ENCODE measurements around the gene AAMP. TPM values are rescaled to one million over a fixed set of nuclear protein-coding genes. Genes with fewer than 3 reads are reported as not detected.

The AAMP gene
- total RNA-seq, 4 donors from 2014 or later, result 104 to 169 (median 144) TPM

GRCh38 chr2:218267259-218267658 lies 2.7 kb downstream of the AAMP start:
- no peak for TF ChIP-seq POLR2AphosphoS5 (IDR thresholded peaks at IDR 0.05)
- no peak for TF ChIP-seq CTCF (IDR thresholded peaks at IDR 0.05)
- no peak for TF ChIP-seq POLR2A (IDR thresholded peaks at IDR 0.05; ENCODE audit: low read depth)
- TF ChIP-seq EP300 (IDR thresholded peaks at IDR 0.05), result no peak
- Histone ChIP-seq H3K27ac (replicated peaks in 1 of 4) (no peak overlapping the region), H3K27me3 (no peaks in the 10 kb centered on the region), H3K4me3 (no peak overlapping the region), H3K36me3 (peaks cover 24 to 61% (median 54%) of the 10 kb centered on the region in 4 donors), H3K9me3 (no peaks in the 10 kb centered on the region), H3K4me1 (peaks cover 44 to 64% (median 53%) of the 10 kb centered on the region in 4 donors)
- intact Hi-C loops (cut with DNase I), result no loop called here
- no peak for DNase-seq (ENCODE audit: extremely low spot score)
- 98% methylated on average over 6 of the region's 6 CpGs for WGBS

DNA sequence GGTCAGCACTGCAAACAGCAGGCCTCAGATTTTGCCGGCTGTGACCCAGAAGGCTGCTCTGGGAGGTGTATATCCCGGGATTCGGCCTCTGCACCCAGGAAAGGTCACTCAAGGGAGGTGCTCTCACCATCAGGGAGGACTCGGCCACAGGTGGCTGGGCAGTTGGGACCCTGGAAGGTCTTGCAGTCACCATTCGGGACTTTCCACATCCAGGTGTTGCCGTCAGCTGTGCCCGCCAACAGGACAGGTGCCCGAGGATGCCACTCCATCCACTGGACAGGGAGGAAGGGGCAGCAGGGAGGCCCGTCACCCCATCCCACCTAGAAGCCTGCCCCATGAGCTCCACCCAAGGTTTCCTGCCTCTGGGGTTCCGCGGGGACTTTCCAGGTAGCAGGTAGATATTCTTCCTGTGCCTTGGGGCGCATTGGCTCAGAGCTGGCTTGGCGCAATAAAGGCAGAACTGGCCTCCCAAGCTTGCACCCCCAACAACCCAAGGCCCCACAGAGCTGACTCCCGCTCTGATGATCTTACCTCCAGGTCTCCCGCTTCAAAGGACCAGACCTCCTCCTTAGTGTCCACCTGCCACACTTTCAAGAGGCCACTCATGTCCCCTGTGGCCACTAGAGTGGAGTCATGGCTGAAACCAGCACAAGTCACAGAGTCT lies 3.5 kb downstream of the AAMP start:
- peaks cover 44 to 64% (median 53%) of the 10 kb centered on the region in 4 donors for H3K4me1 ChIP-seq
- peaks cover 24 to 61% (median 54%) of the 10 kb centered on the region in 4 donors for H3K36me3 ChIP-seq
- H3K4me3 ChIP-seq, result no peak overlapping the region
- DNase-seq (ENCODE audit: extremely low spot score), result no peak
- TF ChIP-seq EP300 (IDR thresholded peaks at IDR 0.05), result no peak
- TF ChIP-seq CTCF (IDR thresholded peaks at IDR 0.05), result no peak
- no peak for TF ChIP-seq POLR2A (IDR thresholded peaks at IDR 0.05; ENCODE audit: low read depth)
- TF ChIP-seq POLR2AphosphoS5 (IDR thresholded peaks at IDR 0.05), result no peak
- no peaks in the 10 kb centered on the region for H3K9me3 ChIP-seq
- intact Hi-C loops (cut with DNase I), result no loop called here
- no peak overlapping the region for H3K27ac ChIP-seq (replicated peaks in 1 of 4)
- H3K27me3 ChIP-seq, result no peaks in the 10 kb centered on the region
- WGBS, result 95% methylated on average over 9 of the region's 15 CpGs

GRCh38 chr2:218265626-218266025 lies 4.3 kb downstream of the AAMP start:
- 93% methylated on average over 8 of the region's 8 CpGs for WGBS
- DNase-seq (ENCODE audit: extremely low spot score), result no peak
- Histone ChIP-seq H3K27me3 (no peaks in the 10 kb centered on the region), H3K9me3 (no peaks in the 10 kb centered on the region), H3K4me1 (peaks cover 44 to 64% (median 54%) of the 10 kb centered on the region in 4 donors), H3K4me3 (no peak overlapping the region), H3K36me3 (peaks cover 24 to 61% (median 54%) of the 10 kb centered on the region in 4 donors), H3K27ac (replicated peaks in 1 of 4) (no peak overlapping the region)
- intact Hi-C loops (cut with DNase I), result no loop called here
- TF ChIP-seq EP300 (IDR thresholded peaks at IDR 0.05) (no peak), POLR2A (IDR thresholded peaks at IDR 0.05; ENCODE audit: low read depth) (no peak), CTCF (IDR thresholded peaks at IDR 0.05) (no peak), POLR2AphosphoS5 (IDR thresholded peaks at IDR 0.05) (no peak)

DNA sequence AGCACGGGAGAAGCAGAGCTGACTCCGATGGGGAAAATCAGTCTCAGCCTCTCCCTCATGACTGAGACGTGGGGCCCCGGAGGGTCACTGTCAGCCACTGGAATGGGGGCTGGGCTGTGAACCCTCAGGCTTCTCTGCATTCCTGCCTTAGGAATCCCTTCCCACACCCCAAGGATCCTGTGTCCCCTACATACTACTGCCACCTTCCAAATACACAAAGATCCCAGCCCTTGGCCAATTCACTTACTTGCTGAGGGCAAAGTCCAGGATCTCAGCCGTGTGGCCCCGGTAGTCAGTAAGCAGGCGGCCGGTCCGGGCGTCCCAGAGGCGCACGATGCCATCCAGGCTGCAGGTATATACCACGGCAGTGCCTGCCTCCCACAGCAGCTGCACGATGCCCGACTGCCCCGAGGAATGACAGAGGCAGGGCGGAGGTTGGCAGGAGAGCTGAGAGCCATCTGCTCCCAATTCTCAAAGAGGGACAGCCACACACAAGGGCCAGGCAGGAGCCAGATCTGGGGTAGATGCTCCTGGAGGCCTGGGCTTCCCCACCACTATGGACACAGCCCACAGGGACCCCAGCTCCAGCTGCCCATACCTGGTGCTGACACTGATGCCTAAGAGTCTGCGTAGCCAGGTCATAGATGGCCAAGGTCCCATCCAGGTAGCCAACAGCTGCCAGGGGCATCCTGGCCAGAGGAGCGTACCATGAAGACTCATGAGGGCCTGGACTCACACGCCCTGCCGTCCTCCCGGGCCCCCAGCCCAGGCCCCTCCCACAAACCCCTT lies 5.0 kb downstream of the AAMP start:
- Histone ChIP-seq H3K36me3 (peaks cover 24 to 61% (median 54%) of the 10 kb centered on the region in 4 donors), H3K4me1 (peaks cover 51 to 70% (median 60%) of the 10 kb centered on the region in 4 donors), H3K27ac (replicated peaks in 1 of 4) (no peak overlapping the region), H3K4me3 (no peak overlapping the region), H3K9me3 (no peaks in the 10 kb centered on the region), H3K27me3 (no peaks in the 10 kb centered on the region)
- WGBS, result 90% methylated on average over 17 of the region's 22 CpGs
- no peak for TF ChIP-seq POLR2A (IDR thresholded peaks at IDR 0.05; ENCODE audit: low read depth)
- TF ChIP-seq POLR2AphosphoS5 (IDR thresholded peaks at IDR 0.05), result no peak
- no peak for TF ChIP-seq CTCF (IDR thresholded peaks at IDR 0.05)
- no peak for TF ChIP-seq EP300 (IDR thresholded peaks at IDR 0.05)
- no peak for DNase-seq (ENCODE audit: extremely low spot score)
- intact Hi-C loops (cut with DNase I), result loop anchor here (5.0 kb wide), 1 partner anchor 48 kb away; the partner anchor contains the start of gene ARPC2

Measured in esophagus muscularis mucosa (tissue), 4 donors.